ENCODE data around the gene CRYBG2.

The CRYBG2 gene

GRCh38 chr1:26360807-26361604 is 7.1 kb upstream of the CRYBG2 start:
- peak overlapping the region; percentile 44 for H3K4me3 Mint-ChIP-seq
- no peak for ATAC-seq
- no peaks in the 10 kb centered on the region for H3K9me3 Mint-ChIP-seq
- no peaks in the 10 kb centered on the region for H3K36me3 Mint-ChIP-seq (ENCODE audit: low read depth)
- no peak overlapping the region for H3K27ac Mint-ChIP-seq
- H3K27me3 Mint-ChIP-seq: peaks cover 21% of the 10 kb centered on the region
- no peak for DNase-seq
- H3K4me1 Mint-ChIP-seq: peaks cover 49% of the 10 kb centered on the region

- Mint-ChIP-seq H3K27me3 (peaks cover 24% of the 10 kb centered on the region), H3K36me3 (ENCODE audit: low read depth) (no peaks in the 10 kb centered on the region), H3K4me1 (peaks cover 51% of the 10 kb centered on the region), H3K9me3 (no peaks in the 10 kb centered on the region), H3K27ac (no peak overlapping the region), H3K4me3 (peak overlapping the region; percentile 44)
- ATAC-seq: no peak
- peak; percentile 58 for DNase-seq
Observed at GRCh38 chr1:26359981-26360806, 6.3 kb upstream of the CRYBG2 start.

GRCh38 chr1:26358411-26359384 is 4.8 kb upstream of the CRYBG2 start:
- Mint-ChIP-seq H3K4me3 (peak overlapping the region; percentile 44), H3K9me3 (no peaks in the 10 kb centered on the region), H3K27ac (peak overlapping the region; percentile 47), H3K27me3 (peaks cover 23% of the 10 kb centered on the region), H3K36me3 (ENCODE audit: low read depth) (no peaks in the 10 kb centered on the region), H3K4me1 (peaks cover 40% of the 10 kb centered on the region)
- peak; percentile 79 for ATAC-seq
- DNase-seq: peak; percentile 69

GRCh38 chr1:26357121-26357602 is 3.2 kb upstream of the CRYBG2 start:
- Mint-ChIP-seq H3K36me3 (ENCODE audit: low read depth) (no peaks in the 10 kb centered on the region), H3K4me3 (no peak overlapping the region), H3K4me1 (peaks cover 32% of the 10 kb centered on the region), H3K9me3 (no peaks in the 10 kb centered on the region), H3K27ac (no peak overlapping the region), H3K27me3 (peaks cover 22% of the 10 kb centered on the region)
- ATAC-seq: no peak
- DNase-seq: no peak

- no peaks in the 10 kb centered on the region for H3K36me3 Mint-ChIP-seq (ENCODE audit: low read depth)
- H3K9me3 Mint-ChIP-seq: no peaks in the 10 kb centered on the region
- H3K4me1 Mint-ChIP-seq: peaks cover 25% of the 10 kb centered on the region
- ATAC-seq (no peak), DNase-seq (no peak)
- no peak overlapping the region for H3K4me3 Mint-ChIP-seq
- H3K27ac Mint-ChIP-seq: no peak overlapping the region
- peaks cover 21% of the 10 kb centered on the region for H3K27me3 Mint-ChIP-seq
Observed at GRCh38 chr1:26356106-26356505, 2.2 kb upstream of the CRYBG2 start.

GRCh38 chr1:26354972-26355371 is 1.0 kb upstream of the CRYBG2 start:
- Mint-ChIP-seq H3K27ac (no peak overlapping the region), H3K4me1 (peaks cover 16% of the 10 kb centered on the region), H3K27me3 (peaks cover 15% of the 10 kb centered on the region), H3K9me3 (no peaks in the 10 kb centered on the region), H3K36me3 (ENCODE audit: low read depth) (no peaks in the 10 kb centered on the region), H3K4me3 (no peak overlapping the region)
- no peak for DNase-seq
- ATAC-seq: no peak

GRCh38 chr1:26353210-26353859 is 595 bp downstream of the CRYBG2 start:
- DNase-seq (no peak), ATAC-seq (no peak)
- Mint-ChIP-seq H3K36me3 (ENCODE audit: low read depth) (no peaks in the 10 kb centered on the region), H3K4me3 (no peak overlapping the region), H3K27me3 (peaks cover 6% of the 10 kb centered on the region), H3K9me3 (no peaks in the 10 kb centered on the region), H3K27ac (no peak overlapping the region), H3K4me1 (peaks cover 3% of the 10 kb centered on the region)

- peaks cover 4% of the 10 kb centered on the region for H3K27me3 Mint-ChIP-seq
- peaks cover 2% of the 10 kb centered on the region for H3K4me1 Mint-ChIP-seq
- H3K27ac Mint-ChIP-seq: no peak overlapping the region
- no peak overlapping the region for H3K4me3 Mint-ChIP-seq
- DNase-seq (no peak), ATAC-seq (no peak)
- no peaks in the 10 kb centered on the region for H3K9me3 Mint-ChIP-seq
- no peaks in the 10 kb centered on the region for H3K36me3 Mint-ChIP-seq (ENCODE audit: low read depth)
Observed at GRCh38 chr1:26352338-26352679, 1.6 kb downstream of the CRYBG2 start.

GRCh38 chr1:26351590-26352337 is 2.2 kb downstream of the CRYBG2 start:
- no peak for DNase-seq
- Mint-ChIP-seq H3K27me3 (peaks cover 2% of the 10 kb centered on the region), H3K4me3 (no peak overlapping the region)

GRCh38 chr1:26350701-26351589 is 3.0 kb downstream of the CRYBG2 start:
- Mint-ChIP-seq H3K36me3 (ENCODE audit: low read depth) (no peaks in the 10 kb centered on the region), H3K27ac (no peak overlapping the region), H3K4me3 (no peak overlapping the region), H3K9me3 (no peaks in the 10 kb centered on the region), H3K27me3 (peaks cover 2% of the 10 kb centered on the region), H3K4me1 (peaks cover 2% of the 10 kb centered on the region)
- no peak for ATAC-seq
- DNase-seq: no peak

More at GRCh38 chr1:26351590-26352337, 2.2 kb downstream of the CRYBG2 start:
- Mint-ChIP-seq H3K36me3 (ENCODE audit: low read depth) (no peaks in the 10 kb centered on the region), H3K9me3 (no peaks in the 10 kb centered on the region), H3K27ac (no peak overlapping the region), H3K4me1 (peaks cover 2% of the 10 kb centered on the region)
- no peak for ATAC-seq

- Mint-ChIP-seq H3K4me3 (no peak overlapping the region), H3K36me3 (ENCODE audit: low read depth) (no peaks in the 10 kb centered on the region), H3K9me3 (no peaks in the 10 kb centered on the region), H3K4me1 (no peaks in the 10 kb centered on the region), H3K27ac (no peak overlapping the region), H3K27me3 (no peaks in the 10 kb centered on the region)
- ATAC-seq (no peak), DNase-seq (no peak)
Observed at GRCh38 chr1:26350343-26350700, 3.6 kb downstream of the CRYBG2 start.

GRCh38 chr1:26349877-26350244 is 4.1 kb downstream of the CRYBG2 start:
- Mint-ChIP-seq H3K36me3 (ENCODE audit: low read depth) (no peaks in the 10 kb centered on the region), H3K27me3 (no peaks in the 10 kb centered on the region), H3K4me1 (no peaks in the 10 kb centered on the region), H3K9me3 (no peaks in the 10 kb centered on the region), H3K27ac (no peak overlapping the region), H3K4me3 (no peak overlapping the region)
- no peak for ATAC-seq
- no peak for DNase-seq

Measured in activated naive CD8-positive, alpha-beta T cell treated with anti-CD3 and anti-CD28 coated beads, Interleukin-2, amount 50 U/mL, for 24 hours (primary cell).